Measurements from ENCODE around the gene SLC25A29.
A peak's percentile ranks its signal among the peaks of the same experiment; 100 is the strongest.

Gene SLC25A29

DNA sequence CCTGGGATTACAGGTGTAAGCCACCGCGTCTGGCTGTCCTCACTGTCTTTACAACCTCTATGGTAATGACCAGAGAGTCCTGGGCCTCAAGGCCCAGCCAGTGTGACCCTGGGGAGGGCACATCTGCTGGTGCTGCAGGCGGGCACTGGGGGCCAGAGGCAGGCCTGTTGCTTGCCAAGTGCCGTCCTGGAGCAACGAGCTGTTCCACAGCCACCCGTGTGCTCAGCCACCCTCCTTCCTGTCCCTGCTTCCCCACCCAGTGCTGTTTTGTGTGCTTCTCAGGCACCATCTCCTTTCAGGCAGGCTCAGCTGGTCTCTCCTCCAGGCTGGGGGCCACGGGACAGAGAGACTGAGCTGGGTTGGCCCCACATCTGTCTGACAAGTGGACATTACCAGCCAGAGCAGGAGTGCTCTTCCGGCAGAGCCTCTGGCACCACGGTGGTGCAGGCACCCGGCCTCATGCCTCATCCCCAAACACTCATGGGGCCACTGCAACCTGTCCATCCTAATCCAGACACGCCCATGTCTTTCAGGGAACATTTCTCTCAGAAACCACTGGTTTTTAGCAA, 25.9 kb upstream of the SLC25A29 start:
- no peak for DNase-seq (ENCODE audit: low spot score)

DNA sequence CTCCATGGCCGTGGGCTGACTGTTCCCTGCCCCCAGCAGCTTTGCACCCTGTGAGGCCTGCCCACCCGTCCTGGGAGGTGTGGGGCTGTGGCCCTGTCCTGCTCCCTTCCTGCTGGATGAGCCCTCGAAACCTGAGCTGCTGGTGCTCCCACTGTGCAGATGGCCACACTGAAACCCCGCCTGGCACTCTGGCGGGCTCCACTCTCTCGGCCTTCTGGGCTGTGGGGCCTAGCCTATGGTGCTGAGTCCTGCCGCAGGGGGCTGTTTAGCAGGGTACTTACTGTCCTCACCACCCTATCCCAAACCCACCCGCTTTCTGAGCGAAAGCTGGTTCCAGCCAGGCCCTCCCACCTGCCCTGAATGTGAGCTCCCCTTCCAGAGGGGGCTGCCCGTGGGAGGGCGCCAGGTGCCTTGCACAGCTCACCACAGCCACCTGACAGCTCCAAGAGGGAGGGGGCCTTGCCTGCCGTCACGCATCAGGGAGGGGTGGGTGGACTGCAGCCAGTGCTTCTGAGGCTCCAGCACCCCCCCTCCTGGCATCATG, 24.2 kb upstream of the SLC25A29 start:
- DNase-seq (ENCODE audit: low spot score), result no peak

GRCh38 chr14:100330007-100330344, 23.7 kb upstream of the SLC25A29 start:
- no peak for DNase-seq (ENCODE audit: low spot score)

DNA sequence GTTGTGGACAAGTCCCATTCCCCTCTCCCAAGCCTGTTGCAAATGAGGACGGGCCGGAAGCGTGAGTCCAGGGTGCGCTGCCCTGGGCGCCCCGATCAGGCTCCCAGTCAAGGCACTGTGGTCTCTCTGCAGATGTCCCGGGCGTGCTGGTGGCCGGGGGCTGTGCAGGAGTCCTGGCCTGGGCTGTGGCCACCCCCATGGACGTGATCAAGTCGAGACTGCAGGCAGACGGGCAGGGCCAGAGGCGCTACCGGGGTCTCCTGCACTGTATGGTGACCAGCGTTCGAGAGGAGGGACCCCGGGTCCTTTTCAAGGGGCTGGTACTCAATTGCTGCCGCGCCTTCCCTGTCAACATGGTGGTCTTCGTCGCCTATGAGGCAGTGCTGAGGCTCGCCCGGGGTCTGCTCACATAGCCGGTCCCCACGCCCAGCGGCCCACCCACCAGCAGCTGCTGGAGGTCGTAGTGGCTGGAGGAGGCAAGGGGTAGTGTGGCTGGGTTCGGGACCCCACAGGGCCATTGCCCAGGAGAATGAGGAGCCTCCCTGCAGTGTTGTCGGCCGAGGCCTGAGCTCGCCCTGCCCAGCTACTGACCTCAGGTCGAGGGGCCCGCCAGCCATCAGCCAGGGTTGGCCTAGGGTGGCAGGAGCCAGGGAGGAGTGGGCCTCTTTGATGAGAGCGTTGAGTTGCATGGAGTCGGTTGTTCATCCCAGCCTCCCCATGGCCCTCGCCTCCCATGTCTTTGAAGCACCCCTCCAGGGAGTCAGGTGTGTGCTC, 23.2 kb upstream of the SLC25A29 start:
- DNase-seq (ENCODE audit: low spot score), result no peak

- no peak for DNase-seq (ENCODE audit: low spot score)
These were observed 22.4 kb upstream of the SLC25A29 start for GRCh38 chr14:100328495-100329163.

DNA sequence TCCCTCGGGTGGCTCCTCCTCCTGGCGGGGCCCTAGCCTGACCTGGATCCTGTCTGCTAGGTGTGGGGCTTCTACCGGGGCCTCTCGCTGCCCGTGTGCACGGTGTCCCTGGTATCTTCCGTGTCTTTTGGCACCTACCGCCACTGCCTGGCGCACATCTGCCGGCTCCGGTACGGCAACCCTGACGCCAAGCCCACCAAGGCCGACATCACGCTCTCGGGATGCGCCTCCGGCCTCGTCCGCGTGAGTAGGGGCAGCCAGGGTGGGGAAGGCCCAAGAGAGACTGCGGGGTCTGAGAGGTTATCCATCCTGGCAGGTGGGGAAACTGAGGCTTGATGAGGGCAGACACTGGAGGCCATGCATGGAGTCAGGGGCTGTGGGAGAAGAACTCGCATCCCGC, 20.9 kb upstream of the SLC25A29 start:
- no peak for DNase-seq (ENCODE audit: low spot score)

DNA sequence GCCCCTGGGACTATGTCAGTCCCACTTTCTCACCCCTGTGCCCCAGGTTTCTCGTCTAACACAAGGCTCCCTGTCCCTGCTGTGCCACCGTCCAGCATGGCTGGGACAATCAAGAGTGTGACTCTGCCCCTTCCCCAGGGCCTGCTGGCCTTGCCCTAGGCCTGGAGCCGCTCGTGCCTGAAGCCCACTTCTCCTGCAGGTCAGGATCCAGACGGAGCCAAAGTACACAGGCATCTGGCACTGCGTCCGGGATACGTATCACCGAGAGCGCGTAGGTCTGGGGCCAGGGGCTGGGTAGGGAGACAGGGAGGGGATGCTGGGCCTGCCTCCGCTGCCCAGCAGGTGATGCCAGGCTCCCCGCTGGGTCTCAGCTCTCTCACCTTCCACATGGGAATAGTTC, 19.7 kb upstream of the SLC25A29 start:
- no peak for DNase-seq (ENCODE audit: low spot score)

GRCh38 chr14:100325231-100325632, 19.0 kb upstream of the SLC25A29 start:
- no peak for DNase-seq (ENCODE audit: low spot score)

GRCh38 chr14:100323942-100324307, 17.7 kb upstream of the SLC25A29 start:
- DNase-seq (ENCODE audit: low spot score), result no peak

GRCh38 chr14:100323121-100323941, 17.1 kb upstream of the SLC25A29 start, which contains the start of gene SLC25A47:
SLC25A47 (plus strand) TSS chr14:100323339; CDS start chr14:100323415, 76 bp downstream.
- no peak for DNase-seq (ENCODE audit: low spot score)

DNA sequence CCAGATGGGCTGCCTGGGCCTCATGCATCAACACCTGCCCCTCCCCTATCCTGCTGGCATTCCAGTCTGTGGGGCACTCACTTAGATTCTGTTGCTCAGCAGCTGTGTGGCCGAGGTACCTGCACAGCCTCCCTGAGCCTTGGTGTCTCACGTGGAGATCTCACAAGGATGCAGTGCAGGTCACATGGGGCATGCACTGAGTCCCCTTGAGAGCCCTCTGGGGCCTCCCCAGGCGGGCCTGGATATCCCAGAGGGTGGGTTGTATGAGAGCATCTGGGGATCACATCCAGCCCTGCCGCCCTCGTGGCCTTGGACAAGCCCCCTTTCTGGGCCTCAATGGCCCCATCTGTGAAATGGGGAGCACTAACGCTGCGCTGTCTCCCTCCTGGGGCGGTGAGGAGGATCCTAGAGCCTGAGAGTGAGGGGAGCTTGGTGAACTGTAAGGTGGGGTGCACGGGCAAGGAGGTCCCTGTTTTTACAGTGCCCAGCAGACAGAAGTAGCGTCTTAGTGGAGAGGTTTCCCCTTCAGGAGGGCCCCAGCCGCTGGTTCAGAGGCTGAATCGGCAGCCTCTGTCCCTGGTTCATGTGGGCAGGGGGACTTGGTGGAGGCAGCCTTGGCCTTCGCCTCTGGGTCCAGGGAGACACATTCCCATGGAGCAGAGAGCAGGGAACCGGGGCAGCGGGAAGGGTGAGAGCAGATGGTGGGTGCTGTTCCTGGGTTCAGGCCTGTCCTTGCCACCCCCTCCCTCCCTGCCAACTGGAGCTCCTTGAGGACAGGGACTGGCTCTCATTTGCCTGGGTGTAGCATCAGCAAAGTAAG, 16.1 kb upstream of the SLC25A29 start:
- no peak for DNase-seq (ENCODE audit: low spot score)

- no peak for DNase-seq (ENCODE audit: low spot score)
These were observed 15.4 kb upstream of the SLC25A29 start for GRCh38 chr14:100321473-100322137.

DNA sequence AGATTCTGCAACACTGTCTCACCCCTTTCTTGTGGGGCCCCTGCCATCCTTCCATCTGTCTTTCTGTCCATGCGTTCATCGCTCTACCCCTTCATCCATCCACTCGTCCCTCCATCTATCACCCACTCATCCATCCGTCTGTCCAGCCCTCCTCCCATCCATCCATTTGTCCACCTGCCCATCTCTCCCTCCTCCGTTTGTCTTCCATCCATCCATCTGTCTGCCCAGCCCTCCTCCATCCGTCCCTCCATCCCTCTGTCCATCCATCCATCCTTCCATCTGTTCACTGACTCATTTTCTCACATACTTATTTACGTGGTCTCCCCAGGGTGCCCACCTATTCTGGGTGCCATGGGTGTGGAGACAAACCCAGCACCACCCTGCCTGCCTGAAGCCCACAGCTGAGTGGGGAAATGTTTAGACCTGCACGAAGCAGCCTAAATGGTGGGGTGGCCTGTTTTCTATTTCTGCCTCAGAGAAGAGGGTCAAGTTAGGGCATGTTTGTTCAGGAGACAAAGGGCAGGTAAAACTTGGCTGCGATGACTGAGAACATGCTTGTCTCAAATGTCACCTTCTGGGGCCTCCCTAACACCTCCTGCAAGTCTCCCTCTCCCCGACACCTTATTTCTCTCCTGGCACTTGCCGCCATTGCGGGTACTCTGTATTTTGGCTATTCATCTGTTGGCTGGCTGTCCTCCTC, 14.1 kb upstream of the SLC25A29 start:
- no peak for DNase-seq (ENCODE audit: low spot score)

GRCh38 chr14:100317912-100318808, 11.9 kb upstream of the SLC25A29 start:
- DNase-seq (ENCODE audit: low spot score), result peak; percentile 51

DNA sequence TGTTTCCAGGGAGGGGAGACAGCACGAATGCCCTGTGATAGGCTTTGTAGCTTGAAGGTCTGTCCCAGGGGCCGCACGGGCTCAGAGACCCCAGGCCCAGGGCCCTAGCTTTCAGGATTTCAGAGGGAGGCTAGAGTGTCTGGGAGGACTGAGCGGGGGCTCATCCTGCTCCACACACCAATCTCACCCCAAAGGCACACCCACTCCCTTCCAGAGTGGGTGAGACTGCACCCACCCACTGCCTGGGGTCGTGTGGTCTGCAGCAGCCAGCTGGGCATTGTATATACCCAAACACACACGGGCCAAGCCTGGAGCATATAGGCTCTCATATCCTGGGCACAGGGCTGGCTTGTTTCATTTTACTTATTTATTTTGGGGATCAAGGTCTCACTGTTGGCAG, 11.1 kb upstream of the SLC25A29 start:
- no peak for DNase-seq (ENCODE audit: low spot score)

- DNase-seq (ENCODE audit: low spot score), result no peak
These were observed 8.5 kb upstream of the SLC25A29 start for GRCh38 chr14:100314724-100315123.

DNA sequence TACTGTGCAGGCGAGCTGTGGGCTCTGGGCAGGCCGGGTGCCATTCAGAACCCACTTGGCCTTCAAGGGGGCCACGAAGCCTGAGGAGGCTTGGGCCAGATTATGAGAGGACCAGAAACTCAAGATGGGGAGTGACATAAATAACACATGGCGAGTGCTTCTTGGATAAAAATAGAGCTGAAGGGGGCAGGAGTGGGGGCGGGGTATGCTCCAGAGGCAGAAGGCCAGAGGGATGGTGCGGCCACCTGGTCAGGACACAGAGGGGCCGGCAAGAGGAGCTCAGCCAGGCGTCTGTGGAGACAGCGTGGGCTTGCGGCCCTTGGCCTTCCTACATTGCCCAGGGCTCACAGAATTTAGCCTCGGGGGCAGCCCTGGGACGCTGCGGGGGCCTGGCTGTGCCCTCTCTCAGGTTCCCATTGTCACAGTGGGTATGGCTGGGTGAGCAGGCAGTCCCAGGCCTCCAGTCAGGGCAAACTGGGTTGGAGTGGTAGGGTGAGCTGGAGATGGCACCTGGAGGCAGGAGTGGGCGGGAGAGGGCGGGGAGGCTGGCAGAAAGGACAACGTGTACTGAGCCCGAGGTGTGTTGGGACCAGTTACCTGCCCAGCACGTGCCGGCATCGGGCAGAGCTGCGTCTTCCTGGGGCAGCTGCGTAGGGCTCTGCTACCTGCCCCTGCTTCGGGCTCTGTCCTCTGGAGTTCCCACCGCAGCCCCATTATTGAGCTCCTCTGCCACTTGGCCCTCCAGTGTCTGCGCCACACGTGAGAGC, 7.4 kb upstream of the SLC25A29 start:
- DNase-seq (ENCODE audit: low spot score), result no peak

- DNase-seq (ENCODE audit: low spot score), result no peak
These were observed 6.7 kb upstream of the SLC25A29 start for GRCh38 chr14:100312877-100313400.

All from pons (tissue), 1 donor.